Measurements from ENCODE around the gene ME3. TPM values are rescaled to one million over a fixed set of nuclear protein-coding genes. Genes with fewer than 3 reads are reported as not detected.

ME3 gene
- total and polyA plus RNA-seq, 4 donors: 1.4 to 7.2 (median 2.3) TPM

DNA sequence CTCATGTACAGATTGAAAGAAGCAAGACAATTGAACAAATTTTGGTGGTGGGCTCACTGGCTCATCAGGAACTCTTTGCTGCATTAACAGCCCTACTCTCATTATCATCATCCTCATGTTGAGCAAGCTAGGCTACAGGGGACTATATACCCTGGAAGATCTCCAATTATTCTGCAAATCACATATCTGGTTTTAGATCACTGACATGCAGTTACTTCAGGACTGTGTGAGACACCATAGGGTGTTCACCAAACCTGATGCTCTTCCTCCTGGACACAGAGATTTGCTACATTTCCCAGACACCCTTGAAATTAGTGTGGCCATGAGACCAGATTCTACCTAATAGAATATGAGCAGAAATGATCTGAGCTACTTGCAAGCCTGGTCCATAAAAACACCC lies 23.0 kb upstream of the ME3 start:
- no peak for DNase-seq (ENCODE audit: low spot score)
- TF ChIP-seq YY1 (IDR thresholded peaks at IDR 0.05): no peak
- TF ChIP-seq NR2F2 (IDR thresholded peaks at IDR 0.05): no peak
- no peak for TF ChIP-seq FOXA2 (IDR thresholded peaks at IDR 0.05)
- TF ChIP-seq GABPA (IDR thresholded peaks at IDR 0.05 in 1 of 2, conservative IDR thresholded peaks at IDR 0.05 in 1 of 2): no peak
- no peak for TF ChIP-seq RXRA (IDR thresholded peaks at IDR 0.05)
- TF ChIP-seq TAF1 (conservative IDR thresholded peaks at IDR 0.05): no peak
- TF ChIP-seq EGR1 (IDR thresholded peaks at IDR 0.05; ENCODE audit: low read depth in 2 of 2): no peak
- TF ChIP-seq RAD21 (IDR thresholded peaks at IDR 0.05): no peak
- TF ChIP-seq, protein P1, sequence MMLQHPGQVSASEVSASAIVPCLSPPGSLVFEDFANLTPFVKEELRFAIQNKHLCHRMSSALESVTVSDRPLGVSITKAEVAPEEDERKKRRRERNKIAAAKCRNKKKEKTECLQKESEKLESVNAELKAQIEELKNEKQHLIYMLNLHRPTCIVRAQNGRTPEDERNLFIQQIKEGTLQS (IDR thresholded peaks at IDR 0.05): no peak
- TF ChIP-seq FOXA1 (IDR thresholded peaks at IDR 0.05): no peak
- TF ChIP-seq, protein P2, sequence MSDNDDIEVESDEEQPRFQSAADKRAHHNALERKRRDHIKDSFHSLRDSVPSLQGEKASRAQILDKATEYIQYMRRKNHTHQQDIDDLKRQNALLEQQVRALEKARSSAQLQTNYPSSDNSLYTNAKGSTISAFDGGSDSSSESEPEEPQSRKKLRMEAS (IDR thresholded peaks at IDR 0.05): no peak
- TF ChIP-seq, protein P3, sequence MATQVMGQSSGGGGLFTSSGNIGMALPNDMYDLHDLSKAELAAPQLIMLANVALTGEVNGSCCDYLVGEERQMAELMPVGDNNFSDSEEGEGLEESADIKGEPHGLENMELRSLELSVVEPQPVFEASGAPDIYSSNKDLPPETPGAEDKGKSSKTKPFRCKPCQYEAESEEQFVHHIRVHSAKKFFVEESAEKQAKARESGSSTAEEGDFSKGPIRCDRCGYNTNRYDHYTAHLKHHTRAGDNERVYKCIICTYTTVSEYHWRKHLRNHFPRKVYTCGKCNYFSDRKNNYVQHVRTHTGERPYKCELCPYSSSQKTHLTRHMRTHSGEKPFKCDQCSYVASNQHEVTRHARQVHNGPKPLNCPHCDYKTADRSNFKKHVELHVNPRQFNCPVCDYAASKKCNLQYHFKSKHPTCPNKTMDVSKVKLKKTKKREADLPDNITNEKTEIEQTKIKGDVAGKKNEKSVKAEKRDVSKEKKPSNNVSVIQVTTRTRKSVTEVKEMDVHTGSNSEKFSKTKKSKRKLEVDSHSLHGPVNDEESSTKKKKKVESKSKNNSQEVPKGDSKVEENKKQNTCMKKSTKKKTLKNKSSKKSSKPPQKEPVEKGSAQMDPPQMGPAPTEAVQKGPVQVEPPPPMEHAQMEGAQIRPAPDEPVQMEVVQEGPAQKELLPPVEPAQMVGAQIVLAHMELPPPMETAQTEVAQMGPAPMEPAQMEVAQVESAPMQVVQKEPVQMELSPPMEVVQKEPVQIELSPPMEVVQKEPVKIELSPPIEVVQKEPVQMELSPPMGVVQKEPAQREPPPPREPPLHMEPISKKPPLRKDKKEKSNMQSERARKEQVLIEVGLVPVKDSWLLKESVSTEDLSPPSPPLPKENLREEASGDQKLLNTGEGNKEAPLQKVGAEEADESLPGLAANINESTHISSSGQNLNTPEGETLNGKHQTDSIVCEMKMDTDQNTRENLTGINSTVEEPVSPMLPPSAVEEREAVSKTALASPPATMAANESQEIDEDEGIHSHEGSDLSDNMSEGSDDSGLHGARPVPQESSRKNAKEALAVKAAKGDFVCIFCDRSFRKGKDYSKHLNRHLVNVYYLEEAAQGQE (IDR thresholded peaks at IDR 0.05): no peak
- TF ChIP-seq HNF4G (IDR thresholded peaks at IDR 0.05): no peak
- no peak for TF ChIP-seq HNF4A (conservative IDR thresholded peaks at IDR 0.05)
- no peak for TF ChIP-seq JUND (IDR thresholded peaks at IDR 0.05)
- no peak for TF ChIP-seq SP1 (IDR thresholded peaks at IDR 0.05)
- H3K36me3 ChIP-seq (ENCODE audit: control insufficient read depth in 4 of 4, insufficient read depth in 3 of 4, low read depth in 1 of 4, low read length in 3 of 4): no peaks in the 10 kb centered on the region
- H3K4me1 ChIP-seq (ENCODE audit: control insufficient read depth in 4 of 4, insufficient read depth in 4 of 4, low read length in 3 of 4): no peaks in the 10 kb centered on the region
- no peak overlapping the region for H3K4me3 ChIP-seq (ENCODE audit: low read depth in 1 of 3, low read length in 3 of 3)
- H3K27ac ChIP-seq (ENCODE audit: low read depth in 1 of 2, low read length in 2 of 2): peak overlapping the region in 1 of 2 donors; percentile 23
- no peak overlapping the region for H3K9ac ChIP-seq (ENCODE audit: low read depth in 1 of 2, low read length in 2 of 2)
- no peaks in the 10 kb centered on the region for H3K27me3 ChIP-seq (ENCODE audit: control insufficient read depth in 4 of 4, insufficient read depth in 4 of 4, low read length in 3 of 4)
- H3K9me3 ChIP-seq (ENCODE audit: control insufficient read depth in 4 of 4, low read length in 3 of 4): no peaks in the 10 kb centered on the region

DNA sequence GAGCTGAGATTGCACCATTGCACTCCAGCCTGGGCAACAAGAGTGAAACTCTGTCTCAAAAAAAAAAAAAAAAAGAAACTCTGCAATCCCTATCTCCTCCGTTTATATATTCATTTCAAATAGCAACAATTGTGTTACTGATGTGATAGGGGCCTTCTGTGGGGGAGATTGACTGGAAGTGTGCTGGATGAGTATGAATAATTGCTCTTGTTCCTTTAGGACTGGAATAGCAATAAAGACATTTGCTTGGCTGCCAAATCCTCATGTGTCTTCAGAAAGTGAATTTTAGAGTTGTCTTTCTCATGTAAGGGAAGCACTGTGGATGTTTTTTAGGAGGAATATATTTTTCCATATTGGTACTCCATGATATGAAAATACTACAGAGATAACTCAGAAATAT lies 21.1 kb upstream of the ME3 start:
- no peak for DNase-seq (ENCODE audit: low spot score)
- TF ChIP-seq, protein P2 (IDR thresholded peaks at IDR 0.05): no peak
- TF ChIP-seq, protein P4, sequence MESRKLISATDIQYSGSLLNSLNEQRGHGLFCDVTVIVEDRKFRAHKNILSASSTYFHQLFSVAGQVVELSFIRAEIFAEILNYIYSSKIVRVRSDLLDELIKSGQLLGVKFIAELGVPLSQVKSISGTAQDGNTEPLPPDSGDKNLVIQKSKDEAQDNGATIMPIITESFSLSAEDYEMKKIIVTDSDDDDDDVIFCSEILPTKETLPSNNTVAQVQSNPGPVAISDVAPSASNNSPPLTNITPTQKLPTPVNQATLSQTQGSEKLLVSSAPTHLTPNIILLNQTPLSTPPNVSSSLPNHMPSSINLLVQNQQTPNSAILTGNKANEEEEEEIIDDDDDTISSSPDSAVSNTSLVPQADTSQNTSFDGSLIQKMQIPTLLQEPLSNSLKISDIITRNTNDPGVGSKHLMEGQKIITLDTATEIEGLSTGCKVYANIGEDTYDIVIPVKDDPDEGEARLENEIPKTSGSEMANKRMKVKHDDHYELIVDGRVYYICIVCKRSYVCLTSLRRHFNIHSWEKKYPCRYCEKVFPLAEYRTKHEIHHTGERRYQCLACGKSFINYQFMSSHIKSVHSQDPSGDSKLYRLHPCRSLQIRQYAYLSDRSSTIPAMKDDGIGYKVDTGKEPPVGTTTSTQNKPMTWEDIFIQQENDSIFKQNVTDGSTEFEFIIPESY (IDR thresholded peaks at IDR 0.05): no peak
- TF ChIP-seq HNF4G (IDR thresholded peaks at IDR 0.05): no peak
- TF ChIP-seq FOXA2 (IDR thresholded peaks at IDR 0.05): no peak
- no peak for TF ChIP-seq NR2F2 (IDR thresholded peaks at IDR 0.05)
- TF ChIP-seq EGR1 (IDR thresholded peaks at IDR 0.05; ENCODE audit: low read depth in 2 of 2): no peak
- TF ChIP-seq RAD21 (IDR thresholded peaks at IDR 0.05): no peak
- TF ChIP-seq, protein P1 (IDR thresholded peaks at IDR 0.05): no peak
- no peak for TF ChIP-seq HNF4A (conservative IDR thresholded peaks at IDR 0.05)
- no peak for TF ChIP-seq TAF1 (conservative IDR thresholded peaks at IDR 0.05)
- TF ChIP-seq, protein P3 (IDR thresholded peaks at IDR 0.05): no peak
- no peak for TF ChIP-seq YY1 (IDR thresholded peaks at IDR 0.05)
- no peak for TF ChIP-seq JUND (IDR thresholded peaks at IDR 0.05)
- TF ChIP-seq FOXA1 (IDR thresholded peaks at IDR 0.05): no peak
- TF ChIP-seq, protein P5, sequence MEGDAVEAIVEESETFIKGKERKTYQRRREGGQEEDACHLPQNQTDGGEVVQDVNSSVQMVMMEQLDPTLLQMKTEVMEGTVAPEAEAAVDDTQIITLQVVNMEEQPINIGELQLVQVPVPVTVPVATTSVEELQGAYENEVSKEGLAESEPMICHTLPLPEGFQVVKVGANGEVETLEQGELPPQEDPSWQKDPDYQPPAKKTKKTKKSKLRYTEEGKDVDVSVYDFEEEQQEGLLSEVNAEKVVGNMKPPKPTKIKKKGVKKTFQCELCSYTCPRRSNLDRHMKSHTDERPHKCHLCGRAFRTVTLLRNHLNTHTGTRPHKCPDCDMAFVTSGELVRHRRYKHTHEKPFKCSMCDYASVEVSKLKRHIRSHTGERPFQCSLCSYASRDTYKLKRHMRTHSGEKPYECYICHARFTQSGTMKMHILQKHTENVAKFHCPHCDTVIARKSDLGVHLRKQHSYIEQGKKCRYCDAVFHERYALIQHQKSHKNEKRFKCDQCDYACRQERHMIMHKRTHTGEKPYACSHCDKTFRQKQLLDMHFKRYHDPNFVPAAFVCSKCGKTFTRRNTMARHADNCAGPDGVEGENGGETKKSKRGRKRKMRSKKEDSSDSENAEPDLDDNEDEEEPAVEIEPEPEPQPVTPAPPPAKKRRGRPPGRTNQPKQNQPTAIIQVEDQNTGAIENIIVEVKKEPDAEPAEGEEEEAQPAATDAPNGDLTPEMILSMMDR (IDR thresholded peaks at IDR 0.05; ENCODE audit: low read depth, low read length, missing input control): no peak
- no peak for TF ChIP-seq SP1 (IDR thresholded peaks at IDR 0.05)
- TF ChIP-seq GABPA (IDR thresholded peaks at IDR 0.05 in 1 of 2, conservative IDR thresholded peaks at IDR 0.05 in 1 of 2): no peak
- no peak for TF ChIP-seq RXRA (IDR thresholded peaks at IDR 0.05)
- Histone ChIP-seq H3K4me3 (ENCODE audit: low read depth in 1 of 3, low read length in 3 of 3) (no peak overlapping the region), H3K36me3 (ENCODE audit: control insufficient read depth in 4 of 4, insufficient read depth in 3 of 4, low read depth in 1 of 4, low read length in 3 of 4) (no peaks in the 10 kb centered on the region), H3K4me1 (ENCODE audit: control insufficient read depth in 4 of 4, insufficient read depth in 4 of 4, low read length in 3 of 4) (no peaks in the 10 kb centered on the region), H3K27ac (ENCODE audit: low read depth in 1 of 2, low read length in 2 of 2) (no peak overlapping the region), H3K9ac (ENCODE audit: low read depth in 1 of 2, low read length in 2 of 2) (no peak overlapping the region), H3K9me3 (ENCODE audit: control insufficient read depth in 4 of 4, low read length in 3 of 4) (no peaks in the 10 kb centered on the region), H3K27me3 (ENCODE audit: control insufficient read depth in 4 of 4, insufficient read depth in 4 of 4, low read length in 3 of 4) (no peaks in the 10 kb centered on the region)
- WGBS: 98% methylated on average over 1 of the region's 1 CpG

All from liver (tissue), 9 donors.